B cell (primary cell): ENCODE measurements around the gene CPNE2.
"Not testable (repeated sequence)": the region's sequence is repeated elsewhere in the genome, so short reads cannot be mapped to it uniquely, and the experiment has no call there.

Experiments used
- EZH2 ChIP-seq: IDR thresholded peaks from 2 replicates; pipeline ENCODE4 v1.6.1; 2012; ENCODE audit warnings: borderline replicate concordance, low read depth, mild to moderate bottlenecking, moderate library complexity, low read length; ENCODE audit not compliant: insufficient read depth, poor library complexity, severe bottlenecking
- TF ChIP-seq, protein P1 (sequence below): fragments of 200-600 bp; IDR thresholded peaks from one replicate; pipeline ENCODE4 v1.8.0; 2022; ENCODE audit warnings: antibody characterized with exemption, mild to moderate bottlenecking

DNA sequence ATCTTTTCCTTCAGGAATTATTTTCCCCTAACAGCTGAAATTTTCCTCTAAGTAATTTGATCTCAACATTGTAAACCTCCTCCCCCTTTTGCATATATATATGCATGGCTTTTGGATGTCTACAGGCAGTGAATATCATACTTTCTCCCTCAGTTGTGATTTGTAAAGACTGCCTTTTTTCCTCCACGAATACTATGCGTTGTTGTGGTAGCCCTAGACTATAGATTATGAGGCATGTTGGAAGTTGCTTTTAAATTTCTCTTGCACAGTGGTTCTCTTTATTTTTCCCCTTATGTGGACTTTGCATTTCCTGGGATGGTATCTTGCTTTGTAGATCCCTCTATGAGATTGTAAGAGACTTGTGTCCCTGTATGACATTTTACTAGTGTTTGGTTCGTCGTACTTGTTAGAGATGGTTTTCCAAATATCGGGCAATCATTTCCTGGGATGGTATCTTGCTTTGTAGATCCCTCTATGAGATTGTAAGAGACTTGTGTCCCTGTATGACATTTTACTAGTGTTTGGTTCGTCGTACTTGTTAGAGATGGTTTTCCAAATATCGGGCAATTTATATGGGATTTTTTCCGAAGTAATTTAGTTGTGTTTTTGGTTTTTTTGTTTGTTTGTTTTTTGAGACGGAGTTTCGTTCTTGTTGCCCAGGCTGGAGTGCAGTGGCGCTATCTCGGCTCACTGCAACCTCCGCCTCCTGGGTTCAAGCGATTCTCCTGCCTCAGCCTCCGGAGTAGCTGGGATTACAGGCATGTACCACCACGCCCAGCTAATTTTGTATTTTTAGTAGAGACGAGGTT is 95.7 kb downstream of the CPNE2 start:
- TF ChIP-seq, protein P1, sequence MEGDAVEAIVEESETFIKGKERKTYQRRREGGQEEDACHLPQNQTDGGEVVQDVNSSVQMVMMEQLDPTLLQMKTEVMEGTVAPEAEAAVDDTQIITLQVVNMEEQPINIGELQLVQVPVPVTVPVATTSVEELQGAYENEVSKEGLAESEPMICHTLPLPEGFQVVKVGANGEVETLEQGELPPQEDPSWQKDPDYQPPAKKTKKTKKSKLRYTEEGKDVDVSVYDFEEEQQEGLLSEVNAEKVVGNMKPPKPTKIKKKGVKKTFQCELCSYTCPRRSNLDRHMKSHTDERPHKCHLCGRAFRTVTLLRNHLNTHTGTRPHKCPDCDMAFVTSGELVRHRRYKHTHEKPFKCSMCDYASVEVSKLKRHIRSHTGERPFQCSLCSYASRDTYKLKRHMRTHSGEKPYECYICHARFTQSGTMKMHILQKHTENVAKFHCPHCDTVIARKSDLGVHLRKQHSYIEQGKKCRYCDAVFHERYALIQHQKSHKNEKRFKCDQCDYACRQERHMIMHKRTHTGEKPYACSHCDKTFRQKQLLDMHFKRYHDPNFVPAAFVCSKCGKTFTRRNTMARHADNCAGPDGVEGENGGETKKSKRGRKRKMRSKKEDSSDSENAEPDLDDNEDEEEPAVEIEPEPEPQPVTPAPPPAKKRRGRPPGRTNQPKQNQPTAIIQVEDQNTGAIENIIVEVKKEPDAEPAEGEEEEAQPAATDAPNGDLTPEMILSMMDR: not testable (repeated sequence)
- not testable (repeated sequence) for TF ChIP-seq EZH2
